CD4-positive, alpha-beta memory T cell (primary cell): Measurements from ENCODE around the gene APBA2. TPM values are rescaled to one million over a fixed set of nuclear protein-coding genes. Genes with fewer than 3 reads are reported as not detected.
"Not testable (repeated sequence)": the region's sequence is repeated elsewhere in the genome, so short reads cannot be mapped to it uniquely, and the experiment has no call there.

Source experiments
- CTCF ChIA-PET: fragments of 350-600 bp; sonication (Branson Sonifier 250); formaldehyde crosslinking; loops from one replicate; lab custom pipeline; 2021; ENCODE audit warnings: inconsistent platforms; ENCODE audit not compliant: partially characterized antibody; lab: Charles Lee
- POLR2A ChIA-PET: fragments of 350-600 bp; sonication (Branson Sonifier 250); formaldehyde crosslinking; loops from one replicate; lab custom pipeline; 2021; ENCODE audit not compliant: partially characterized antibody; lab: Charles Lee
- DNase-seq, 5 donors: peaks; one replicate each; pipeline versions ENCODE4 v3.0.0 to v3.0.0-alpha.2; 2020 to 2022; ENCODE audit warnings: mixed read lengths in 1 of 5
- H3K27ac ChIP-seq: one replicate; pipeline ENCODE4 v1.7.0; 2013; ENCODE audit warnings: low read depth, low read length
- H3K27me3 ChIP-seq: 2 replicates; pipeline ENCODE4 v1.7.0; 2013; ENCODE audit warnings: mild to moderate bottlenecking, low read length, moderate library complexity; ENCODE audit not compliant: insufficient read depth
- H3K36me3 ChIP-seq: 2 replicates; pipeline ENCODE4 v1.7.0; 2013; ENCODE audit warnings: mild to moderate bottlenecking, low read length, moderate library complexity; ENCODE audit not compliant: insufficient read depth
- H3K4me1 ChIP-seq: 2 replicates; pipeline ENCODE4 v1.7.0; 2013; ENCODE audit warnings: mild to moderate bottlenecking, low read length, moderate library complexity; ENCODE audit not compliant: insufficient read depth
- H3K4me3 ChIP-seq, 2 donors: one replicate each; pipeline ENCODE4 v1.7.0; 2013; ENCODE audit warnings: low read length in 2 of 2, mild to moderate bottlenecking in 1 of 2
- H3K9me3 ChIP-seq, 2 donors: one replicate each; pipeline ENCODE4 v1.7.0; 2013; ENCODE audit warnings: low read length in 2 of 2, control low read depth in 1 of 2; ENCODE audit not compliant: control insufficient read depth in 1 of 2
- H3K27ac Mint-ChIP-seq, 7 donors: one replicate each; pipeline ENCODE4 v1.8.0; 2020 to 2021; ENCODE audit warnings: mixed read lengths in 7 of 7, mild to moderate bottlenecking in 6 of 7, inconsistent platforms in 3 of 7, moderate library complexity in 3 of 7
- H3K27me3 Mint-ChIP-seq, 2 donors: one replicate each; pipeline ENCODE4 v1.8.0; 2020 to 2021; ENCODE audit warnings: mixed read lengths in 2 of 2
- H3K36me3 Mint-ChIP-seq, 2 donors: one replicate each; pipeline ENCODE4 v1.8.0; 2020 to 2021; ENCODE audit warnings: mixed read lengths in 2 of 2, inconsistent platforms in 1 of 2, mild to moderate bottlenecking in 1 of 2
- H3K4me1 Mint-ChIP-seq, 4 donors: one replicate each; pipeline ENCODE4 v1.8.0; 2020 to 2021; ENCODE audit warnings: mixed read lengths in 4 of 4, mild to moderate bottlenecking in 1 of 4
- H3K4me3 Mint-ChIP-seq, 8 donors: one replicate each; pipeline ENCODE4 v1.8.0; 2020 to 2021; ENCODE audit warnings: mixed read lengths in 8 of 8, mild to moderate bottlenecking in 7 of 8, moderate library complexity in 6 of 8, inconsistent platforms in 3 of 8
- H3K9me3 Mint-ChIP-seq, 8 donors: one replicate each; pipeline ENCODE4 v1.8.0; 2020 to 2021; ENCODE audit warnings: mixed read lengths in 8 of 8, mild to moderate bottlenecking in 5 of 8, inconsistent platforms in 3 of 8, moderate library complexity in 1 of 8
- intact Hi-C: fragments of 100-400 bp; cut with micrococcal nuclease; formaldehyde crosslinking; loops from one replicate; pipeline ENCODE4 v1.15.1; 2023
- polyA plus RNA-seq, 2 donors: library from polyadenylated mRNA; unstranded; fragments of 300-500 nt; fragmentation: Illumina TruSeq; gene quantifications; one replicate each; pipeline ENCODE4 v1.2.3, GENCODE V29; 2021
- total RNA-seq, 2 experiments: library from RNA; stranded (reverse); gene quantifications; one replicate each; pipeline ENCODE4 v1.2.3, GENCODE V29; 2021

The APBA2 gene
- total and polyA plus RNA-seq, 4 experiments from 2014 or later = 11.1 to 57.3 (median 40.4) TPM

DNA sequence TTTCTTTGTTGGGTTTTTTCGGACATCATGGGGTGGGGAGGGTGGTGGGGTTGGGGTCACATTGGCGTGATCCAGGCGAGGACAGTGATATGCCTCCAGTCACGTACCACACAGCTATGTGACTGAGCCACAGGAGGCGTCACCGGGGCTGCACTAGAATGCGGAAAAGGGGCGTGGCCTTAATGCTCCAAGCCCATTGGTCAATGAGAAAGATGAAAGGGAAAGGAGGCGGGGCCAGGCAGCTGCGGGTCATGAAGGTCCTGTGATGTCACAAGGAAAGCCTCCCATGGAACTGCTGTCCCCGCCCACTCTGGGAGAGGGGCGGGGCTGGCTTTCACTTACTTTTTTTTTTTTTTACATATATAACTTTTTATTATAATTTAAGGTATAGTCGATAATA, 37.3 kb upstream of the APBA2 start, which contains the start of gene GOLGA6L7:
Gene GOLGA6L7 (minus strand): TSS at position 124 of the 400 bp plus-strand sequence. CDS start 95 bp downstream, at position 29.
- POLR2A ChIA-PET, H3K36me3 Mint-ChIP-seq, H3K4me3 ChIP-seq, CTCF ChIA-PET, H3K27me3 ChIP-seq, H3K9me3 ChIP-seq, H3K36me3 ChIP-seq, H3K27me3 Mint-ChIP-seq, H3K4me1 Mint-ChIP-seq, H3K4me1 ChIP-seq, H3K9me3 Mint-ChIP-seq, H3K4me3 Mint-ChIP-seq, DNase-seq, H3K27ac ChIP-seq, intact Hi-C loops: not testable (repeated sequence)
- H3K27ac Mint-ChIP-seq = peak within 1 kb of the TSS in 4 of 7 donors; percentile 13 to 59 (median 28)

DNA sequence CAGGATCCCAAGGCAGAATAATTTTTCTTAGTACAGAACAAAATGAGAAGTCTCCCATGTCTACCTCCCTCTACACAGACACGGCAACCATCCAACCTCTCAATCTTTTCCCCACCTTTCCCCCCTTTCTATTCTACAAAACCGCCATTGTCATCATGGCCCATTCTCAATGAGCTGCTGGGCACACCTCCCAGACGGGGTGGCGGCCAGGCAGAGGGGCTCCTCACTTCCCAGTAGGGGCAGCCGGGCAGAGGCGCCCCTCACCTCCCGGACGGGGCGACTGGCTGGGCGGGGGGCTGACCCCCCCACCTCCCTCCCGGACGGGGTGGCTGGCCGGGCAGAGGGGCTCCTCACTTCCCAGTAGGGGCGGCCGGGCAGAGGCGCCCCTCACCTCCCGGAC, 36.5 kb upstream of the APBA2 start:
- H3K27me3 Mint-ChIP-seq, H3K9me3 Mint-ChIP-seq, H3K27ac ChIP-seq, H3K36me3 Mint-ChIP-seq, intact Hi-C loops, H3K4me1 Mint-ChIP-seq, H3K9me3 ChIP-seq, CTCF ChIA-PET, H3K27me3 ChIP-seq, H3K36me3 ChIP-seq, POLR2A ChIA-PET, H3K4me3 ChIP-seq, H3K4me1 ChIP-seq, DNase-seq, H3K4me3 Mint-ChIP-seq: not testable (repeated sequence)
- peak overlapping the region in 1 of 7 donors; percentile 31 for H3K27ac Mint-ChIP-seq

DNA sequence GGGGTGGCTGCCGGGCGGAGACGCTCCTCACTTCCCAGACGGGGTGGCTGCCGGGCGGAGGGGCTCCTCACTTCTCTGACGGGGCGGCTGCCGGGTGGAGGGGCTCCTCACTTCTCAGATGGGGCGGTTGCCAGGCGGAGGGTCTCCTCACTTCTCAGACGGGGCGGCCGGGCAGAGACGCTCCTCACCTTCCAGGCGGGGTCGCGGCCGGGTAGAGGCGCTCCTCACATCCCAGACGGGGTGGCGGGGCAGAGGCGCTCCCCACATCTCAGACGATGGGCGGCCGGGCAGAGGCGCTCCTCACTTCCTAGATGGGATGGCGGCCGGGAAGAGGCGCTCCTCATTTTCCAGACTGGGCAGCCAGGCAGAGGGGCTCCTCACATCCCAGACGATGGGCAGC, 36.0 kb upstream of the APBA2 start:
- H3K9me3 Mint-ChIP-seq, H3K4me3 ChIP-seq, H3K27me3 Mint-ChIP-seq, H3K36me3 ChIP-seq, POLR2A ChIA-PET, H3K4me3 Mint-ChIP-seq, H3K27me3 ChIP-seq, CTCF ChIA-PET, DNase-seq, H3K4me1 Mint-ChIP-seq, H3K9me3 ChIP-seq, H3K27ac ChIP-seq, H3K36me3 Mint-ChIP-seq, intact Hi-C loops, H3K27ac Mint-ChIP-seq, H3K4me1 ChIP-seq: not testable (repeated sequence)

DNA sequence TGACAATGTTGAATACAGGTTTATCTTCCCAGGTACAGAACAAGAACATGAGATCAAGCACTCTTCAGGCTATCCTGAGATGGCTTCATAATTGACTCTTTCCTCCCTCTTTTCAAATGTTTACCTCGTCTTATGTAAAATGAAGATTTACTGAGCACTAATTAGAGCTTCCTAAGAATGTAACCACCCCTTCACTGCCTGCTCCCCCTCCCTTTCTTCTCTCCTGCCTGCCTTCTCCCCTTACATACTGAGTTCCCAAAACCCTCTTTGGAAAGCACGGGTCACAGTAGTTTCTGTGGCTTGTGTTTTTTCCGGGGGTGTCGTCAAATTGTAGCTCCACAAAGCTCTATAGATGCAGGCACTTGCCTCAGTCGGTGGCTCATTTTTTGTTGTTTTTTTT, 32.1 kb upstream of the APBA2 start:
- H3K9me3 ChIP-seq, H3K4me3 ChIP-seq, H3K27ac ChIP-seq, H3K27me3 ChIP-seq, H3K36me3 Mint-ChIP-seq, CTCF ChIA-PET, H3K27me3 Mint-ChIP-seq, DNase-seq, POLR2A ChIA-PET, H3K4me1 ChIP-seq, H3K9me3 Mint-ChIP-seq, H3K4me1 Mint-ChIP-seq, H3K4me3 Mint-ChIP-seq, intact Hi-C loops, H3K36me3 ChIP-seq: not testable (repeated sequence)
- H3K27ac Mint-ChIP-seq = peak overlapping the region in 1 of 7 donors; percentile 1

DNA sequence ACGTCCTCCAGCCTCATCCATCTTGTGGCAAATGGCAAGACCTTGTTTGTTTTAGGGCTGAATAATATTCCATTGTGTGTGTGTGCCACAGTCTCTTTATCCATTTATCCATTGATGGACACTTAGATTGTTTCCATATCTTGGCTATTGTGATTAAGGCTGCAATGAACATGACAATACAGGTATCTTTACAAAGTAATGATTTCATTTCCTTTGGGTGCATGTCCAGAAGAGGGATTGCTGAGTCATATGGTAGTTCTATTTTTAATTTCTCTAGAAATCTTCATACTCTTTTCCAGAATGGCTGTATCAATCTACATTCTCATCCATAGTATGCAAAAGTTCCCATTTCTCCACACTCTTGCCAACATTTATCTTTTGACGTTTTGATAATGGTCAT, 31.2 kb upstream of the APBA2 start:
- intact Hi-C loops, DNase-seq, H3K4me3 ChIP-seq, H3K9me3 Mint-ChIP-seq, CTCF ChIA-PET, H3K36me3 Mint-ChIP-seq, H3K27ac ChIP-seq, POLR2A ChIA-PET, H3K4me1 Mint-ChIP-seq, H3K4me3 Mint-ChIP-seq, H3K4me1 ChIP-seq, H3K27me3 Mint-ChIP-seq, H3K9me3 ChIP-seq, H3K36me3 ChIP-seq, H3K27ac Mint-ChIP-seq, H3K27me3 ChIP-seq: not testable (repeated sequence)

DNA sequence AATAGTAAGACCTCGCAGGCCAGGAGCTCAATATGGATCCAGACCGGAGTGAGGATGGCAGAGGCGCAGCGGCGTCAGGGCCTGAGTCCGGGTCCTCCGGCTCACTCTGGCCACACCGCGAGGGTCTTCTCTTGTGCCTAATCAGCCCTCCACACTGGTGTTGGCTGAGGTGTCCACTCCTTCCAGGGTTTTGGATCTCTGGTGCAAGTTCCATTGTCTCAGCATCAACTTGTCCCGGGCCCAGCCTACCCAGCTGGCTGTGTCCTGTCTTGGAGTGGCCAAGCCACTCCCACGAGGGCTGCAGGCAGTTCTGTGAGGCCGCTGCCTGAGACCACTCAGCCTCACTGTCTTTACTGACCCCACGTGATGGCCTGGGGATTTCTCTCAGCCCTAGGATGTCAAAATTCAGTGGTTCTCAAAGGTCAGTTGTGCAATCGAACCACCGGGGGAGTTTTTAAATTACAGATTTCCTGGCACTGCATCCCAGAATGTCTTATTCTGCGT, 24.7 kb upstream of the APBA2 start:
- Histone ChIP-seq H3K4me1 (no peaks in the 10 kb centered on the region), H3K4me3 (no peak overlapping the region), H3K27ac (no peak overlapping the region), H3K36me3 (no peaks in the 10 kb centered on the region), H3K27me3 (no peaks in the 10 kb centered on the region), H3K9me3 (no peaks in the 10 kb centered on the region)
- no peak for DNase-seq
- no peaks in the 10 kb centered on the region for H3K27me3 Mint-ChIP-seq
- H3K36me3 Mint-ChIP-seq = no peaks in the 10 kb centered on the region
- intact Hi-C loops = no loop called here
- CTCF ChIA-PET = no interaction called here
- H3K4me3 Mint-ChIP-seq = no peak overlapping the region
- POLR2A ChIA-PET = no interaction called here
- no peak overlapping the region for H3K27ac Mint-ChIP-seq
- no peaks in the 10 kb centered on the region for H3K9me3 Mint-ChIP-seq
- no peaks in the 10 kb centered on the region for H3K4me1 Mint-ChIP-seq

DNA sequence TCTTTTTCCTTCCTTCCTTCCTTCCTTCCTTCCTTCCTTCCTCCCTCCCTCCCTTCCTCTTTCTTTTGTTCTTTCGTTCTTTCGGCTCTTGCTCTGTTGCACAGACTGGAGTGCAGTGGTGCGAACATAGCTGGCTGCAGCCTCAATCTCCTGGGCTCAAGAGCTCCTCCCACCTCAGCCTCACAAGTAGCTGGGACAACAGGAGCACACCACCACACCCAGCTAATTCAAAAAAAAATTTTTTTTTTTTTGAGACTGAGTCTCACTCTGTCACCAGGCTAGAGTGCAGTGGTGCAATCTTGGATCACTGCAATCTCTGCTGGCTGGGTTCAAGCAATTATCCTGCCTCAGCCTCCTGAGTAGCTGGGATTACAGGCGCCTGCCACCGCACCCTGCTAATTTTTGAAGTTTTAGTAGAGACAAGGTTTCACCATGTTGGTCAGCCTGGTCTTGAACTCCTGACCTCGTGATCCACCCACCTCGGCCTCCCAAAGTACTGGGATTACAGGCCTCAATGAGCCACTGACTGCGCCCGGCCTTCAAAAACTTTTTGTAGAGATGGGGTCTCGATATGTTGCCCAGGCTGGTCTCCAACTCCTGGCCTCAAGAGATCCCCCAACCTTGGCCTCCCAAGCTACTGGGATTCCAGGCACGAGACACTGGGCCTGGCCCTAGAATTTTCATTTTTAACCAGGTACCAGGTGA, 24.0 kb upstream of the APBA2 start:
- H3K9me3 ChIP-seq, H3K27me3 Mint-ChIP-seq, intact Hi-C loops, H3K9me3 Mint-ChIP-seq, H3K4me1 ChIP-seq, H3K36me3 Mint-ChIP-seq, H3K36me3 ChIP-seq, H3K27ac ChIP-seq, H3K27ac Mint-ChIP-seq, H3K4me1 Mint-ChIP-seq, H3K4me3 Mint-ChIP-seq, H3K4me3 ChIP-seq, CTCF ChIA-PET, H3K27me3 ChIP-seq, DNase-seq: not testable (repeated sequence)
- POLR2A ChIA-PET = interaction anchor here (0.6 kb wide), 1 partner anchor 81 kb away, joined by 3 read pairs; no protein-coding TSS in a partner anchor
